Natural killer cell (primary cell): ENCODE measurements around the gene GNG7. TPM values are rescaled to one million over a fixed set of nuclear protein-coding genes. Genes with fewer than 3 reads are reported as not detected.

ENCODE experiments used
- ATAC-seq, 3 donors: fragments of 150-1000 bp in 2 of 3; fragments of 200-7000 bp in 1 of 3; cut with Tn5 transposase; 1 replicate in 1 of 3; 2 replicates in 2 of 3; pipeline ENCODE4 v1.10.0; 2021; ENCODE audit warnings: mild to moderate bottlenecking in 2 of 3, moderate library complexity in 2 of 3
- DNase-seq, 2 donors: peaks; one replicate each; pipeline versions ENCODE4 v3.0.0 to v3.0.0-alpha.2; 2013 to 2021; ENCODE audit warnings: mixed read lengths in 1 of 2
- H3K27ac ChIP-seq: one replicate; pipeline ENCODE4 v1.5.1; 2013; ENCODE audit warnings: mild to moderate bottlenecking, low read length
- H3K27me3 ChIP-seq: one replicate; pipeline ENCODE4 v1.6.1; 2013; ENCODE audit warnings: low read length; ENCODE audit not compliant: control insufficient read depth, insufficient read depth
- H3K36me3 ChIP-seq: one replicate; pipeline ENCODE4 v1.6.1; 2013; ENCODE audit warnings: low read length; ENCODE audit not compliant: control insufficient read depth, insufficient read depth
- H3K4me1 ChIP-seq: one replicate; pipeline ENCODE4 v1.6.1; 2013; ENCODE audit warnings: low read length; ENCODE audit not compliant: control insufficient read depth, insufficient read depth
- H3K4me3 ChIP-seq: one replicate; pipeline ENCODE4 v1.5.1; 2013; ENCODE audit warnings: low read length
- H3K9me3 ChIP-seq: one replicate; pipeline ENCODE4 v1.6.1; 2013; ENCODE audit warnings: low read length; ENCODE audit not compliant: control insufficient read depth, insufficient read depth
- H3K27ac Mint-ChIP-seq, 2 donors: one replicate each; pipeline ENCODE4 v1.8.0; 2022; ENCODE audit warnings: mild to moderate bottlenecking in 2 of 2, mixed read lengths in 2 of 2, moderate library complexity in 1 of 2
- H3K27me3 Mint-ChIP-seq, 2 donors: one replicate each; pipeline ENCODE4 v1.8.0; 2022; ENCODE audit warnings: low read depth in 2 of 2, mixed read lengths in 2 of 2
- H3K36me3 Mint-ChIP-seq: one replicate; pipeline ENCODE4 v1.8.0; 2022; ENCODE audit warnings: mixed read lengths
- H3K4me1 Mint-ChIP-seq, 2 donors: one replicate each; pipeline ENCODE4 v1.8.0; 2022; ENCODE audit warnings: mixed read lengths in 2 of 2
- H3K4me3 Mint-ChIP-seq: one replicate; pipeline ENCODE4 v1.8.0; 2022; ENCODE audit warnings: mild to moderate bottlenecking, moderate library complexity, mixed read lengths
- H3K9me3 Mint-ChIP-seq, 2 donors: one replicate each; pipeline ENCODE4 v1.8.0; 2022; ENCODE audit warnings: mixed read lengths in 2 of 2
- WGBS: methylation state at CpG from one replicate; pipeline ENCODE4 v1.1.7; 2013; ENCODE audit warnings: missing lambda C conversion rate; ENCODE audit not compliant: insufficient coverage; 5-methylcytosine and 5-hydroxymethylcytosine counted together
- intact Hi-C: fragments of 100-400 bp; cut with micrococcal nuclease; formaldehyde crosslinking; loops from one replicate; pipeline ENCODE4 v1.14.2; 2022
- total RNA-seq, 4 donors: library from RNA; stranded (reverse); fragments of 120-200 nt in 1 of 4; gene quantifications; one replicate each; pipeline versions ENCODE4 v1.2.3 to v1.2.4, GENCODE V29; 2013 to 2022
- TF ChIP-seq, protein P1 (sequence below): fragments of 200-600 bp; IDR thresholded peaks from one replicate; pipeline ENCODE4 v1.8.0; 2022; ENCODE audit warnings: antibody characterized with exemption

GNG7 gene
- total RNA-seq, 3 donors from 2014 or later (not counting 1 experiment from before 2014, with no cell fraction given): 0.75 to 4.8 (median 1.5) TPM

DNA sequence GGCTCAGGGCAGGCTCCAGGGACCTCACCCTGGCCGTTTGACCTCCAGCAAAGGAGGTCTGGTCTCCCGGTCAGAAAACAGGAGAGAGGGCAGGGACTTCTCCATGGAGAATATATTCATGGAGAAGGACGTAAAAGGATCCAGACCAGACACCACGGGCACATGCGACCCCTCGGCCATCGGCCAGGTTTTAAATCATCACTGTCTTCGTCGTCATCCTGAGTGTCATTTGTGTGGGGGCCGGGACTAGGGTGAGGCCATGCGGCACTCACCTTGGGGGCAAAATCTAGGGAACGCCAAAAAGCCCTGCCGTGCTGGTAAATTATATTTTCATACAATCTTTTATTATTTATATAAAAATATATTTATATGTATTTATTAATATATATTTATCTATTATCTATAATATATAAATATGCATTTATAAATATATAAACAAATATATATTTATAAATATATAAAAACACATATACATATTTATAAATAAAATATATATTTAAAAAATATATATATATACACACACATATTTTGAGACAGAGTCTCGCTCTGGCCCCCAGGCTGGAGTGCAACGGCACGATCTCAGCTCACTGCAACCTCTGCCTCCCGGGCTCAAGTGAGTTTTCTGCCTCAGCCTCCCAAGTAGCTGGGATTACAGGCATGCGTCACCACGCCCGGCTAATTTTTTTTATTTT, 151.2 kb downstream of the GNG7 start:
- H3K9me3 Mint-ChIP-seq: no peaks in the 10 kb centered on the region
- peak overlapping the region; percentile 65 for H3K4me3 Mint-ChIP-seq
- intact Hi-C loops: loop anchor here (5.0 kb wide), 1 partner anchor 74 kb away; the partner anchor contains the start of gene GADD45B
- H3K27me3 Mint-ChIP-seq: no peaks in the 10 kb centered on the region
- TF ChIP-seq, protein P1, sequence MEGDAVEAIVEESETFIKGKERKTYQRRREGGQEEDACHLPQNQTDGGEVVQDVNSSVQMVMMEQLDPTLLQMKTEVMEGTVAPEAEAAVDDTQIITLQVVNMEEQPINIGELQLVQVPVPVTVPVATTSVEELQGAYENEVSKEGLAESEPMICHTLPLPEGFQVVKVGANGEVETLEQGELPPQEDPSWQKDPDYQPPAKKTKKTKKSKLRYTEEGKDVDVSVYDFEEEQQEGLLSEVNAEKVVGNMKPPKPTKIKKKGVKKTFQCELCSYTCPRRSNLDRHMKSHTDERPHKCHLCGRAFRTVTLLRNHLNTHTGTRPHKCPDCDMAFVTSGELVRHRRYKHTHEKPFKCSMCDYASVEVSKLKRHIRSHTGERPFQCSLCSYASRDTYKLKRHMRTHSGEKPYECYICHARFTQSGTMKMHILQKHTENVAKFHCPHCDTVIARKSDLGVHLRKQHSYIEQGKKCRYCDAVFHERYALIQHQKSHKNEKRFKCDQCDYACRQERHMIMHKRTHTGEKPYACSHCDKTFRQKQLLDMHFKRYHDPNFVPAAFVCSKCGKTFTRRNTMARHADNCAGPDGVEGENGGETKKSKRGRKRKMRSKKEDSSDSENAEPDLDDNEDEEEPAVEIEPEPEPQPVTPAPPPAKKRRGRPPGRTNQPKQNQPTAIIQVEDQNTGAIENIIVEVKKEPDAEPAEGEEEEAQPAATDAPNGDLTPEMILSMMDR: no peak
- no peaks in the 10 kb centered on the region for H3K27me3 ChIP-seq
- H3K4me3 ChIP-seq: no peak overlapping the region
- no peaks in the 10 kb centered on the region for H3K9me3 ChIP-seq
- peak overlapping the region; percentile 78 to 84 for H3K27ac Mint-ChIP-seq
- peaks cover 32% of the 10 kb centered on the region for H3K4me1 ChIP-seq
- H3K36me3 ChIP-seq: no peaks in the 10 kb centered on the region
- ATAC-seq: no peak
- H3K27ac ChIP-seq: no peak overlapping the region
- peaks cover 21 to 26% of the 10 kb centered on the region in 2 donors for H3K4me1 Mint-ChIP-seq
- no peaks in the 10 kb centered on the region for H3K36me3 Mint-ChIP-seq
- DNase-seq: no peak
- WGBS: 84% methylated on average over 18 of the region's 20 CpGs

DNA sequence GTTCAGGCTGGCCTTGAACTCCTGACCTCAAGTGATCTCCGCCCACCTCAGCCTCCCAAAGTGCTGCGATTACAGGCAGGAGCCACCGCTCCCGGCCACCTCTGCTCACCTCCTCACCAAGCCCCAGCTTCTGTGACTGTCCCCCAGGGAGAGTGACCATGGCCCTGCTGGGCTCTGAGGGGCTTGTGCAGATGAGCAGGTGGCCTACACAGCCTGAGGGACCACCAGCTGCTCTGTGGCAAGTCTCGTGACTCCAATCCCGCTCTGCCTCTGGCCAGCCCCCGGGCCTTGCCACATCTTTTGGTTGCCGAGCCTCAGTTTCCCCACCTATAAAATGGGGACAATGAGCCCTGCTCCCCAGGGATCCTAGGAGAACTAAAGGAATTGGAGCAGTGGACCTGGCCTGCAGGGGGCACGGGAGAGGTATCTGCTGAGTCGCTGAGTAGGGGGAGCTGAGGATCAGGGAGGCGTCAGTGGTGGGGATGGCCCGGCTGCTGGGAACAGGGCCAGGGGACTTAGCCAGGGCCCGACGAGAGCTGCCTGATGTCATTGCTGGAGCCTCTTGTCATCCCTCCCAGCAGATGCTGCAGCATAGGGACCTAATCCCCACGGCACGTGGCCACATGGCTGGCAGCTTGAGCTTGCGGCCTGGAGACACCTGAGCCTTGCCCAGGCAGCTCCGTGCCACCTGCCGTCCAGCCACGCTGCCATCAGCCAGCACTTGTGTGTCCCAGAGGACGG, 151.9 kb downstream of the GNG7 start:
- TF ChIP-seq, protein P1: no peak
- H3K27ac ChIP-seq: no peak overlapping the region
- H3K9me3 Mint-ChIP-seq: no peaks in the 10 kb centered on the region
- H3K36me3 ChIP-seq: no peaks in the 10 kb centered on the region
- H3K4me3 Mint-ChIP-seq: no peak overlapping the region
- H3K27ac Mint-ChIP-seq: no peak overlapping the region
- ATAC-seq: no peak
- no peak for DNase-seq
- H3K36me3 Mint-ChIP-seq: no peaks in the 10 kb centered on the region
- H3K4me1 Mint-ChIP-seq: peaks cover 20 to 32% of the 10 kb centered on the region in 2 donors
- H3K27me3 Mint-ChIP-seq: no peaks in the 10 kb centered on the region
- H3K27me3 ChIP-seq: no peaks in the 10 kb centered on the region
- peaks cover 32% of the 10 kb centered on the region for H3K4me1 ChIP-seq
- H3K4me3 ChIP-seq: no peak overlapping the region
- H3K9me3 ChIP-seq: no peaks in the 10 kb centered on the region
- 97% methylated on average over 21 of the region's 21 CpGs for WGBS
- intact Hi-C loops: loop anchor here (5.0 kb wide), 1 partner anchor 73 kb away; the partner anchor contains the start of gene GADD45B

DNA sequence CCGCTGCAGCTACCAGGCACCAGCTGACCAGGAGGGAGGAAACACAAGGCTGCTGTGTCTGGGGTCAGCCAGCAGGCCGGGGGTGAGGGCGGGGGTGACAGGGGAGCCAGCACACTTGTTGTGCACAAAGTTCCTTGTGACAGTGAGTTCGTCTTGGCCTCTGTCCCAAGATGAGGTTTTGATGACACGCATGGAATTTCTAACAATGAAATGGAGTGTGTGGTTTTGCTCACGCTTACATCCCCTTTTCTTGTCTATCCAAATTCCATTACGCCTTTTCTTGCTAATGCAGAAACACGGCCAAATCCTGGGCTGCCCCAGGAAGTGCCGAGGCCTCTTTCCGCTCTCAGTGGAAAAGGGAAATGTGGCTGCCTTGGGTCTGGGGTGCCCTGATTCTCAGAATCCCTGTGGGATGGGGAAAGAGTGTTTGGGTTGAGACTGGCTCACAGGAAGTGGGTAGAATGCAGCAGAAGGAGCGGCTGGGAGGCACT, 152.7 kb downstream of the GNG7 start:
- Histone ChIP-seq H3K36me3 (no peaks in the 10 kb centered on the region), H3K9me3 (no peaks in the 10 kb centered on the region), H3K27ac (no peak overlapping the region), H3K4me1 (peaks cover 31% of the 10 kb centered on the region), H3K27me3 (no peaks in the 10 kb centered on the region), H3K4me3 (no peak overlapping the region)
- intact Hi-C loops: loop anchor here (5.0 kb wide), 1 partner anchor 72 kb away; the partner anchor contains the start of gene GADD45B
- H3K4me1 Mint-ChIP-seq: peaks cover 20 to 32% of the 10 kb centered on the region in 2 donors
- no peak for DNase-seq
- H3K36me3 Mint-ChIP-seq: no peaks in the 10 kb centered on the region
- H3K27ac Mint-ChIP-seq: no peak overlapping the region
- no peaks in the 10 kb centered on the region for H3K9me3 Mint-ChIP-seq
- TF ChIP-seq, protein P1: no peak
- WGBS: 75% methylated on average over 11 of the region's 11 CpGs
- no peaks in the 10 kb centered on the region for H3K27me3 Mint-ChIP-seq
- H3K4me3 Mint-ChIP-seq: no peak overlapping the region
- ATAC-seq: no peak
